ENCODE measurements around the gene SH3D21.

The SH3D21 gene

DNA sequence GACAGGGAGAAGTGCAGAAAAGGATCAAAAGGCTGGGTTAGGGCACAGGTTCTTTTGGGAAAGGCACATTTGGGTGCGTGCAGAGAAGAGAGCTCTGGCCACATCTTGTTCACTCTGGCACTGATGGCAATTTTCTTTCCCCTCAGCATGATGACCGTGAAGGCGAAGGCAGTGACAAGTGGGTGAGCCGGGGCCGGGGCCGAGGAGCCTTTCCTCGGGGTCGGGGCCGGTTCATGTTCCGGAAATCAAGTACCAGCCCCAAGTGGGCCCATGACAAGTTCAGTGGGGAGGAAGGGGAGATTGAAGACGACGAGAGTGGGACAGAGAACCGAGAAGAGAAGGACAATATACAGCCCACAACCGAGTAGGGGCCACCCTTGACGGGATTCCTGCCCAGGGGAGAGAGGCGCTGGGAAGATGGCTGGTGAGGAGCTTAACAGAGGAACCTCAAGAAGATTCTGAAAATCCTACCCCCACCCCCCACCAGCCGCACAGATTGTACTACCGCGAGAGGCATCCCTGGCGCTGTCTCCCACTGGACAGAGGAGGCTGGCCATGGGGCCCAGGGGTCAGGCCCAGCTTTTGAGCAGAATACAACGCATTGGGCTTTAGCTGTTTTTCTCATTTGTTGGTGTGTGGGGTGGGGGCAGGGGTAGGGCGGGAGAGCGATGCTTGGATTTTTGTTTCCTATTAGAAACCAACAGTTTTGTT is 2.4 kb upstream of the SH3D21 start:
- no peak for DNase-seq

DNA sequence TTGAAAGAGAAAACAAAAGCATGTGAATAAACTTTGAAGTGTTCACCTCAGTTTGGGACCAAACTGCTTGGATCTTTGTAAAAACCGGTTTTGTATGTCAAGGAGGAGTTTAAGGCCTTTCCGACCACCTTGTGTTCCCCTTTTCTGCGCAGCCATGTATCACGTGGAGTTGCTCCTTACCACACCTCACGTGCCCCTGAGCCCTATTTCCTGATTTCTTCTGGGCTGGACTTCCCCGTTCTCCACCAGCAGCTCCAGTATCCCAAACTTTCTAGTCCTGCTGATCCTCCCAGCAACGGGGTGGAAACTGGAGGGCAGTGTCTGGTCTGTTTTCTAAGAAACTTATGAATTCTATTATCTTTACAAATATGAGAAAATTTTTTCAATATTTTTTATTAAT is 1.6 kb upstream of the SH3D21 start:
- no peak for DNase-seq

DNA sequence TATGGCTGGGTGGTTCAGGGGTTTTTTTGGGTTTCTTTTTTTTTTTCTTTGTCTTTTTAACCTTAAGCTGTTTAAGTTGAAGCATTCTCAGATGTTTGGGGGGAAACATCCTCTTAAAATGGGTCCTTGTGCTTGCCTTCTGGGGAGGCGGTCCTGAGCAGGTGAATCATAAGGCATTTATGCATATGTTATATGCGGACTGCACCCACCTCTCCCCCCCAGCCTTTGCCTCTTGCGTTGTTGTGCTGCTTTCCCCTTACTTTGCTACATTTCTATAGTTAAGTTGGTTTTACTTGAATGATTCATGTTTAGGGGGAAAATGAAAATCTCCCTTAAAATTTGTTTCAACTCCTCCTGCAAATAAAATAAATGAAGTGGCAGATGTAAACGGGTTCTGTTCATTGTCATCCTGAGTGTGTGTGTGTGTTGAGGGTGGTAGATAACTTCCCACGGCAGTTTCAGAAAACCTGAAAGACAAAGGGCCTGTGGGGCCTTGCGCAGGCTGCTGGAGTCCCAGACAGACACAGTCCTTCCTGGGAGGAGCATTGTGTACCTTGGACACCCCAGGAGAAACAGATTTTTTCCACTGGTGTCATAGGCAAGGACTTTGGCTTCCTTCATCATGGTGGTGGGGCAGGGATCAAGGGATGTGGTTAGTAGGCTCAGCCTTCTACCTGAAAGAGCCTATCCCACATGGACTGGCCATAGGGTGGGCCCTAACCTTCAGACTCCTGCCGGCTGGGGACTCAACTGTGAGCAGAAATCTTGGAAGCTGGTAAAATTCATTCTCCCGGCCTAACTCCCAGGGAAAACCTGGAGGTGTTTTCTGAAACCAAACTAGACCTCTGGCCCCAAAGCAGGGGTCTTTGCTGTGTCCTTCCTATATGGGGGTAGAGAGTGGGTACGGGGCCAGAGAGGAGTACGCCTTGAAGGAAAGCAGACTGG is 926 bp upstream of the SH3D21 start:
- no peak for DNase-seq

DNA sequence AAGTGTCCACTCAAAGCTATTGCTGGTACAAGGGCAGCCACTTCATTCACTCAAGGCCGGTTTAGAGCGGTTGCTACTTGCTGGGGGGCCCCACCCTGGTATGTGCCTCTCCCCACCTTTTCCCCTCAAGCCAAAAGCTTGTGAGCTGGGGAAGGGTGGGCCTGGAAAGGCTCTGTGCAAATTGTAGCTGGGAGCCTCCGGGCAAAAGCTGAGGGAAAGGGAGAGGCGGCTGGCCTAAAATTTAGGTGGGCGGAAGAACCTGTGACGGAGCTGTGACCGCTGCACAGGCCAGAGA is 306 bp upstream of the SH3D21 start:
- no peak for DNase-seq

DNA sequence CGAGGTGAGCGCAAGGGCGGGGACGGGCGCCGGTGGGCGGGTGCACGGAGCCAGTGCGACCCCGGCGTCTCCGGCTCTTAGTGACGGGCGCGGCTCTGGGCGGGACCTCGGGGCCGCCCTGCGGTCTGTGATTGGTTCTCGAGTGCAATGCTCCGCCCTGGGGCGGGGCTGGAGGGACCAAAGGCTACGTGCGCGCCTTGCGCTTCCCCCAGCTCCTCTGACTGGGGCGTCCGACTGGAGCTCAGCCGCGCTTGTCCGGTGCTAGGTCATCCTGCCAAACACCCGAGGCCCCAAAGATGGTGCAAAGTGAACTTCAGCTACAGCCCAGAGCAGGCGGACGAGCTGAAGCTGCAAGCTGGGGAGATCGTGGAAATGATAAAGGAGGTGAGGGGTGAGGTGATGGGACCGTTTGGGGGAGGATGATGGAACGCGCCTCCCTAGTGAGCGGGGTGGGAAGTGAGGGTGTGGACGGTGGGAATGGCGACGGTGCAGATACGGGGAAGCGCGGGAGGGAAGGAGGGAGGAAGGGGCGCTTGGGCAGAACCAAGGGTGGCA is 811 bp downstream of the SH3D21 start:
- peak; percentile 84 to 92 (median 91) for DNase-seq

DNA sequence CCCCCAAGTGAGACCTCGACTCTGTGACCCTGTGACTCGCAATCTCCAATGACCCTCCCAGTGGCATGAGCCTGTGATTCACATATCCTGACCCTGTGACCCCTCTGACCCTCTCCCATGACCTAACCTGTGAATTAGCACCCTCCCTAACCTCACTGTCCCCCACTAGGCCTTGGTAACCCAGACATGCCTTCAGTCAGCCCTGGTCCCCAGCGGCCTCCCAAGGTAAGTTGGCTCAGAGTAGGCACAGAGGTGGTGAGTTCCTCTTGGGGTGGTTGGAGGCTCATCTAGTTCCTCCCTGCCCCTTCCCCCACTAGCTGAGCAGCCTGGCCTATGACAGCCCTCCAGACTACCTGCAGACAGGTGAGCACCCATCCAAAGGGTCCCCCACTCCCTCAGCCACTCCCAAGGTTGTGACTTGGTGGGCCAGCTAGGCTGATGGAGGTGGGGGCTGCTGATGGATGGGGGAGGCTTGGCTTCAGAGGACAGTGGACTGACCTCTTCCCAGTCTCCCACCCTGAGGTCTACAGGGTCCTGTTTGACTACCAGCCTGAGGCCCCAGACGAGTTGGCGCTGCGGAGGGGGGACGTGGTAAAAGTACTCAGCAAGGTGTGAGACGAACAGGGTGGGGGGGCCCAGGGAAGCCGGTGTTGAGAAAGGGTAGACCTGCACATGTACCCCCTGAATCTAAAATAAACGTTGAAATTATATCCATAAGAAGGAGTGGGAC is 1.6 kb downstream of the SH3D21 start:
- DNase-seq, result no peak

DNA sequence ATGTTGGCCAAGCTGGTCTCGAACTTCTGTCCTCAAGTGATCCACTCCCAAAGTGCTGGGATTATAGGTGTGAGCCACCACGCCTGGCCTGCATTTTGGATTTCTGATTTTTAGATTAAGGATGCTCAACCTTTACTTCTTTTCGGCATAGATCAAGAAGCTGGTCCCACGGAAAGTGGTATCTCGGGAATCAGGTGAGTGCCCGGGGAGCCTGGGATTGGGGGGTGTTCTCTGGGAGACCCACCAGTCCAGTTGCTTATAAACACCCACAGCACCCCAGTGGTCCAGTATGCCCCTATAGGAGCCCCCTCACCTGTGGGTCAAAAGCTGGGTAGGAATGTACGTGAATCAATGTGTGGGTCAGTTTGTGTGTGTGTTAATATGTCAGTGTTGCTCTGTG is 3.2 kb downstream of the SH3D21 start:
- no peak for DNase-seq

DNA sequence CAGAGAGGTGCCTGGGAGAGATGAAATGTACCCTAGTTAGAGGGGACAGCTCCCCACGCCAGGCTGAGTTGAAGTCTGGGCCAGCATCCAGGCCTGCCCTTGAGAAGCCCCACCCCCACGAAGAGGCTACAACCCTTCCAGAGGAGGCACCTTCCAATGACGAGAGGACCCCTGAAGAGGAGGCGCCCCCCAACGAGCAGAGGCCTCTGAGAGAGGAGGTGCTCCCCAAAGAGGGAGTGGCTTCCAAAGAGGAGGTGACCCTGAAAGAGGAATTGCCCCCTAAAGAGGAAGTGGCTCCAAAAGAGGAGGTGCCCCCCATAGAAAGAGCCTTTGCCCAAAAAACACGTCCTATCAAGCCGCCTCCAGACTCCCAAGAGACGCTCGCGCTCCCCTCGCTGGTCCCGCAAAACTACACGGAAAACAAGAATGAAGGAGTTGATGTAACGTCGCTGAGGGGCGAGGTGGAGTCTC is 14.2 kb downstream of the SH3D21 start:
- DNase-seq, result no peak

DNA sequence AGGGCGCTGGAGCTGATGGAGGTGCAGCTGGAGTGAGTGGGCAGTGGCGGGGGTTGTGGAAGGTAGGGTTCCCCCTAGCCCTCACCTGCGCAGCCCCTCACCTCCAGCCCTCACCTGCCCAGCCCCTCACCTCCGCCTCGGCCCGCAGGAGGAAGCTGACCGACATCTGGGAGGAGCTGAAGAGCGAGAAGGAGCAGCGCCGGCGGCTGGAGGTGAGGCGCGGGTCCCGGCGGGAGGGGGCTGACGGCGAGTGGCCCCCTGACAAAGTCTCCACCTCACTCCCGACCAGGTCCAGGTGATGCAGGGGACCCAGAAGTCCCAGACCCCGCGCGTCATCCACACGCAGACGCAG is 14.6 kb downstream of the SH3D21 start:
- no peak for DNase-seq

DNA sequence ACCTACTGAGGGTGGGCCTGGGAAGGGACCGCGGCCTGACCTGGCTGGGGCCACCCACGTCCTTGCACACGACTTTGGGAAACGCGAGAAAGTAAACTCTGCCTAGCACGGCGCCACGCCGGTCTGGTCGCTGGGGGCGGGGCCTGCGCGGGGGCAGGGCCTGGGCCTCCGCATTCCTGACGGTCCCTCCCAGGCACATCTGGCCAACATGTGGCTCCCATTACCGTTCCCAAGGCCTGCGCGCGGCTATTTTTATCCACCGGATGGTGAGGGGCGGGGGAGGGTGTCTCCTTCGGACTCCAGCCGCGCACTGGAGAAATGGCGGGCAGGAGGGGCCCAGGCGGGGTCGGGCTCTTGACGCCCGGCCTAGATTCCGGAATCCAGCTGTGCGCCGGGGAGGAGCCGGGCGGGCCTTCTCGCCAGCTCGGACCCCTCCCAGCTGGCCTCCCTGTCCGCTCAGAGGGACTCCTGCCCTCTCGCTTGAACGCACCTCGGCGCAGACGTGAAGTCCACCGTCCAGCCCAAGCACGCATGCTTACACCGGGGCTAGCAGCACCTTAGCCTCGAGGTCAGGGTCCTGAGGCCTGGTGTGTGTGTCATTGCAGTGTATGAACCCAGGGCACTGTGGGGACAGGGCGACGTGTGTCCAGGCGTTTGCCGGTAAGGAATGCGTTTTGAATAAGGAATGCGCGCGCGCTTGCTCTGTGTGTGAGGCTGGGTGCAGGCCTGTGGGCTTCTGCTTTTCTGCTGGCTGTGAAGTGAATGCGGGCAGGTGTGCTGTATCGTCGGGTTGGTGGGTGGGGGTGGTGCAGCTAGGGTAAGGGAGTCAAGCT is 15.2 kb downstream of the SH3D21 start:
- peak in 4 of 6 experiments; percentile 10 to 30 (median 19) for DNase-seq

DNA sequence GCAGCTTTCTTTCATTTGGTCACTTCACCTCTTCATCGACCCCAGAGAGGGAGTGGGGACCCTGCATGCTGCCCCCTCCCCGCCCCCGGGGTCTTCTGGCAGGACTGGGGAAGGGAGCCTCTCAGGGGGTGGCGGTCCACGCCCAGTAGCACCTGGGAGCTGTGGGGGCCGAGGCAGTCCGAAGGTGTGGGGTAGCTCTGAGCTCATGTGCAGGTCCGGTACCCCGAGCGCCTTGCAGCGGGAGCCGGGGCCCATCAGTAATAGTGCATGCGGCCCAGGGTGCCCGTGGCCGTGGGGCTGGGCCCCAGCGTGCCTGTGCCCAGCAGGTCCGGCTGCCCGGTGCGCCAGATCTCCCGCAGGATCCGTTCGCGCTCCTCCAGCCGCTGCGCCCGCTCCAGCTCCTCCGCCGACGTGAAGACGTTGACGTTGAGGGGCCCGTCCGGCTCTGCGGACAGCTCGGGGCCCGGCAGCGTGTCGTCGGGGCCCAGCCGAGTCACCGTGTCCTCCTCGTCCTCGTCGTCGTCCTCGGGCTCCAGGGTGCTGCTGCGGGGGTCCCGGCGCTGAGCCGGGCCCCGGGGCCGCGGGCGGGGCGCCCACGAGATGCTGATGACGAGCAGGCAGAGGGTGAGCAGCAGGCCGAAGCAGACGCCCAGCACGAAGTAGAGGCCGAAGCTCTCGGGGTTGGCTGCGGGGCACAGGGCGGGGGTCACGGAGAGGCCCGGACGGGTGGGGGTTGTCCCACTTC is 16.0 kb downstream of the SH3D21 start:
- DNase-seq, result no peak

DNA sequence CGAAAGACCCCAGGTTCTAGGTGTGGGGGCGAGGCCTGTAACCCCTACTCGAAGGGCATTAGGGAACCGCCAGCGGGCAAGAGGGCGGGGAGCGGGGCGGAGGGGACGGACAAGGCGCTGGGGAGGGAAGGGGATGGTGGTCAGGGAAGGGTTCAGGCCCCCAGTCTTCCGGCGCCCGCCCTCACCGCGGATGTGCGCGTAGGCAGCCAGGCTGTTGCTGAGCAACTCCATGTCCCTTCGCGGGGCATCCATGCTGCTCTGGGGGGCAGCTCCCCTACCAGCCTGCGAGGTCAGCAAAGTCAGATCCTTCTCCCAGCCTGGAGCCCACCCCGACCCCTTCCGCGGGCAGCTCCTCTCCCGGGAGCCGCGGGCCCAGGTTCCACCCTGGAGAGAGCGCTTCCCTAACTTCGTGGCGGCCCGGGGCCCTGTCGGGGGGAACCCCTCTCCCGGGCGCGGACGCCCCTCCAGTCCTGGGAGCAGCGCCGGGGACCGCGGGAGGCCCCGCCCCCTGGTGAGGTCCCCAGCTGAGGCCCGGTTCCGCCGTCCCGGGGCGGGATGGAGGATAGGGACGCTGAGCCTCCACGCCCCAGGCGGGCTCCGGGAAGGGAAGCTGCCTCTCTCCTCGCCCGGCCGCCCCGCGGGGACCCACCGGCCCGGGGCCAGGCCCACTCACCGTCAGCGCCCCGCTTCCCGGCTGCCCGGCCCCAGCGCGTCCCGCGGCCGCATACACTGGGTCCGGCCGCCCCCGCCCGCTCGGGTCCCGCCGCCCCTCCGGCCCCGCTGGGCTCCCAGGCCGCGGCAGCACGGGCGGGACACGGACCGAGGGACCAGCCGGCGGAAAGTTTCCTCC is 16.8 kb downstream of the SH3D21 start:
- DNase-seq, result peak in 4 of 6 experiments; percentile 18 to 40 (median 20)

DNA sequence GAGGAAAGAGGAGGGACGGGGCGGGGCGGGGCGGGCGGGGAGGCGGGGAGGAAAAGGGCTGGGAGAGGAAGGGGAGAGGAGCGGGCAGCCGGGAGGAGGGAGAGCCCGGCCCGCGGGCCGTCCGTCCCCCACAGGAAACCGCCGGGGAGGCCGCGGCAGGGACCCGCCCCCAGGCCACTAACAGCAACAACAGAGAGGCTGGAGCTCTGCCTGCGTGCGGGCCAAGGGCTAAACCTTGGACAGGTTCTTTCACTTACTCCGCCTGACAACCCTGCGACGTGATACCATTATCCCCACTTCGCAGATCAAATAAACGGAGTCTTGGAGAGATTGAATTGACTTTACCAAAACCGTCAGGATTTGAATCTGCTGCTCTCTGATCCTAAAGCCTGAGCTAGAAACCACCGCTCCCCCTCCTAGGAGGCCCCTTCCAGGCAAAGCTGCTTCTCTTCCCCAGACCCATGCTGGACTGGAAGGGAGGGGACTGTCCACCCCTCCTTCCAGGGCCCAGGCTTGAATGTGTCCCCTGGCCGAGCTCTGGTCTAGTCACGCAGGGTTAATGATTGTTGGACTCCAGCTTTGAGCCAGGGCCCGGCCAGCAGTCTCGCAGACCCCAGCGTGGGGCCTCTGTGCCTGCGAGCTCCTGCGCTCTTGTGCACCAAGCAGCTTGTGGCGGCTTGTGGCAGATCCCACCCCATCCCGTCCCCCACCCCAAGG is 17.6 kb downstream of the SH3D21 start, which contains the start of gene EVA1B:
Gene EVA1B, minus strand, starts transcription at position 10 of the 717 bp plus-strand sequence. CDS start 608 bp downstream, outside the sequence.
- DNase-seq, result peak in 5 of 6 experiments; percentile 13 to 44 (median 22)

DNA sequence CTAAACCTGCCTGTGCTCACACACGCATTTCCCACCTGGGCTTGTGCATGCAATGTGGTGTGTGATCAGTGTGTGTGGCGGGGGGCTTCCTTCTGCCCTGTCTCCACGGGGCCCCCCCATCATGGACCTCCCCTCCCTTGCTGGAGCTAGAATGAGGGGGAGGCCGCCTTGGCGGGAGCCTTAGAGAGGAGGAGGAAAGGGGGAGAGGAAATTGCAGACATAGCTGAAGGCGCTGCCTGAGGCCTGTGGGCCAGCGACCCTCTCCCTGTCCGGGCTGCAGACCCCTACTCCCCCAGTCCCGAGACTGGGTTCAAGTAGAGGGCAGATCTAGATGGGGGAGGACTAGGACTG is 18.2 kb downstream of the SH3D21 start:
- no peak for DNase-seq

DNA sequence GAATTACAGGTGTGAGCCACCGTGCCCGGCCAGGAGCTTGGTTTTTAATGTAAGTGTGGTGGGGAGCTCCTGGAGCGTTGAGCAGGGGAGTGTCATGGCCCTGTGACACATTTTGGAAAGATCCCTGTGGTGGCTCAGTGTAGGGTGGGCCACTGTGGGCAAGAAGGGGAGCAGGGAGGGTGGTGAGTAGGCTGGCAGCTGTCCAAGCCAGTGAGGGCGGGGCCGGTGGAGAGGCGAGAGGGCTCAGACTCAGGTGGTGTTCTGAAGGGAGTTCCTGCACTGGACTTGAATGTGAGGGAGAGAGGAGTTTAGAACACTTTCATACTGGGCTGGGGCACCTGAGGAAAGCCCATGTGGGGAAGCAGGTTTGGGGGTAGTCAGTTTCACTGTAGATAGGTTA is 20.3 kb downstream of the SH3D21 start:
- no peak for DNase-seq

DNA sequence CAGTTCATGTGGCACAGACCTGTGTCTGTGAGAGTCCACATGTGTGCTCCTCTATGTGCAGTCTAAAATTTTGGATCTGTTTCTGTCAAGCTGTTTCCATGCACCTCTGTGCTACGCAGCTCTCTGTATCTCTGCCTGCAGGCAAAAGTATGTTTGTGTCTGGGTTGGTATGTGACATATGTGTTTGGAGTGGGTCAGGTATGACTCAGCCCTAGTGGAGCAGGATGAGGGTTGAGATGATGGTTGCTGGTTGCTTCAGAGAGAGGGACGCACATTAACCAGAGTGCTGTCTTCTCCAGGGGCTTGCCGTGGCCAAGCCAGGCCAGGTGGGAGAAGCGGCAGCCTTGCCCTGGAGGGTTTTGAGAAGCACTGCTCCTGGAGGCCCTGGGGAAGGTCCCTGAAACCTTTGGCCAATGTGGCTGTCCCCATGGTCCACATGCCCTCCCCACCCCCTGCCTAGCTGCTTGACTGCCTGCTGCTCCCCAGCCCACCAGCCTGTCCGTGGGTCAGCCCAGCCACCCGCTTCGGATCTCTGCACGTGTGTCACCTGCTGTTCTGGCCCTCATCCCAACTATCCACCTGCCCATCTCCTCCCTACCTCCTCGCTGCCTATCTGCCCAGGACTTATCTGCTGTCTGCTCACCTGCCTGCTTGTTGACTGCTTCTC is 21.4 kb downstream of the SH3D21 start:
- no peak for DNase-seq

DNA sequence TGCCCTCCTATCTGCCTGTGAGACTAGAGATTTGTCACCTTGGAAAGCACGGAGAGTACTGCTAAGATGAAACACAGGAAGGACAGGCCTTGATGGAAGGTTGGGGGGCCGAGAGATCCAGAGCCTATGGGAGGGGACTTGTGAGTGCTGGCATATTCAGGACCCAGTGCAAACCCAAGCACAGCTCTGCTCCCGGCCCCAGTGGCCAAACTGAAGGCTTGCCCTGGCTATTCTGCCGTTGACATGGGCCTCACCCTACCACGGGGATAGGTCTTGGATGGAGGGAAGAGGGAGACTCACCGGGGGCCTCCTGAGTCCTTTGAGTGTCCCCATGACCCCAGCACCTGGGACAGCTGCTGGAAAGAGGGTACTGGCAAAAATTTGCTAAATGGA is 21.9 kb downstream of the SH3D21 start:
- no peak for DNase-seq

DNA sequence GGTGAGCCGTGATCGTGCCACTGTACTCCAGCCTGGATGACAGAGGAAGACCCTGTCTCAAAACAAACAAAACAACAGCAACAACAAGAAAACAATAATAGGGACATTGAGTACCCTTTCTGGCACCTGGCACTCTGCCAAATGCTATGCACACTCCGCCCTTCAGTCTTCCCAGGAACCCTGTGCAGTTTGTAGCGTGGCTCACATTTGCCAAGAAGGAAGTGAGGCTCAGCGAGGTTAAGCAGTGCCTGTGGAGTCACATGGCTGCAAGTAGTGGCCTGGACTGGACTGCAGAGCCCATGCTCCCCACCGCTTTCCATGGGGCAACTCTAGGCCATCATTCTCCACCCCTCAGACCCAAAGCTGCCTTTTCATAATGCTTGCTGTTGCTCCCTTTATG is 22.5 kb downstream of the SH3D21 start:
- no peak for DNase-seq

DNA sequence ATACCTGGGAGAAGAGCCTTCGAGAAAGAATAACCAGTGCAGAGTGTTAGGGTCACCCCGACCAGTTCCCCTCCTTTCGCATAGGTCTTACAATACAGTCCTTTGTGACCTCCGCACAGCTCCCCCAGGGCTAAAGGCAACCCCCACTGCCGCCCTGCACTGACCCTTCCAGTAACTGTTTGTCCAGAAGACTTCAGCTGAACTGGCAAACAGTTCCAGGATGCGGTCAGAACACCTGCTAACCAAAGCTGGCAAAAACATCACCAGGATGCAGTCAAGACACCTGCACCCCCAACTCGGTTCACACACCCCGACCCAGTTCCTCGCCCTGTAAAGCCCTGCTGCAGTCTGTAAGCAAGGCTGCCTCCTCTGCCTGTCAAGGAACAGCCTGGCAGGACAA is 23.6 kb downstream of the SH3D21 start:
- no peak for DNase-seq

All from stimulated activated naive CD4-positive, alpha-beta T cell (primary cell).